Measurements from ENCODE around the gene SORBS2. TPM values are rescaled to one million over a fixed set of nuclear protein-coding genes. Genes with fewer than 3 reads are reported as not detected.

Gene SORBS2
- total and polyA plus RNA-seq, 2 of the 8 experiments (the other 6 are each of a cell fraction or from before 2014, with no cell fraction given), result 73.0 to 87.1 TPM

- TF ChIP-seq, protein P1, sequence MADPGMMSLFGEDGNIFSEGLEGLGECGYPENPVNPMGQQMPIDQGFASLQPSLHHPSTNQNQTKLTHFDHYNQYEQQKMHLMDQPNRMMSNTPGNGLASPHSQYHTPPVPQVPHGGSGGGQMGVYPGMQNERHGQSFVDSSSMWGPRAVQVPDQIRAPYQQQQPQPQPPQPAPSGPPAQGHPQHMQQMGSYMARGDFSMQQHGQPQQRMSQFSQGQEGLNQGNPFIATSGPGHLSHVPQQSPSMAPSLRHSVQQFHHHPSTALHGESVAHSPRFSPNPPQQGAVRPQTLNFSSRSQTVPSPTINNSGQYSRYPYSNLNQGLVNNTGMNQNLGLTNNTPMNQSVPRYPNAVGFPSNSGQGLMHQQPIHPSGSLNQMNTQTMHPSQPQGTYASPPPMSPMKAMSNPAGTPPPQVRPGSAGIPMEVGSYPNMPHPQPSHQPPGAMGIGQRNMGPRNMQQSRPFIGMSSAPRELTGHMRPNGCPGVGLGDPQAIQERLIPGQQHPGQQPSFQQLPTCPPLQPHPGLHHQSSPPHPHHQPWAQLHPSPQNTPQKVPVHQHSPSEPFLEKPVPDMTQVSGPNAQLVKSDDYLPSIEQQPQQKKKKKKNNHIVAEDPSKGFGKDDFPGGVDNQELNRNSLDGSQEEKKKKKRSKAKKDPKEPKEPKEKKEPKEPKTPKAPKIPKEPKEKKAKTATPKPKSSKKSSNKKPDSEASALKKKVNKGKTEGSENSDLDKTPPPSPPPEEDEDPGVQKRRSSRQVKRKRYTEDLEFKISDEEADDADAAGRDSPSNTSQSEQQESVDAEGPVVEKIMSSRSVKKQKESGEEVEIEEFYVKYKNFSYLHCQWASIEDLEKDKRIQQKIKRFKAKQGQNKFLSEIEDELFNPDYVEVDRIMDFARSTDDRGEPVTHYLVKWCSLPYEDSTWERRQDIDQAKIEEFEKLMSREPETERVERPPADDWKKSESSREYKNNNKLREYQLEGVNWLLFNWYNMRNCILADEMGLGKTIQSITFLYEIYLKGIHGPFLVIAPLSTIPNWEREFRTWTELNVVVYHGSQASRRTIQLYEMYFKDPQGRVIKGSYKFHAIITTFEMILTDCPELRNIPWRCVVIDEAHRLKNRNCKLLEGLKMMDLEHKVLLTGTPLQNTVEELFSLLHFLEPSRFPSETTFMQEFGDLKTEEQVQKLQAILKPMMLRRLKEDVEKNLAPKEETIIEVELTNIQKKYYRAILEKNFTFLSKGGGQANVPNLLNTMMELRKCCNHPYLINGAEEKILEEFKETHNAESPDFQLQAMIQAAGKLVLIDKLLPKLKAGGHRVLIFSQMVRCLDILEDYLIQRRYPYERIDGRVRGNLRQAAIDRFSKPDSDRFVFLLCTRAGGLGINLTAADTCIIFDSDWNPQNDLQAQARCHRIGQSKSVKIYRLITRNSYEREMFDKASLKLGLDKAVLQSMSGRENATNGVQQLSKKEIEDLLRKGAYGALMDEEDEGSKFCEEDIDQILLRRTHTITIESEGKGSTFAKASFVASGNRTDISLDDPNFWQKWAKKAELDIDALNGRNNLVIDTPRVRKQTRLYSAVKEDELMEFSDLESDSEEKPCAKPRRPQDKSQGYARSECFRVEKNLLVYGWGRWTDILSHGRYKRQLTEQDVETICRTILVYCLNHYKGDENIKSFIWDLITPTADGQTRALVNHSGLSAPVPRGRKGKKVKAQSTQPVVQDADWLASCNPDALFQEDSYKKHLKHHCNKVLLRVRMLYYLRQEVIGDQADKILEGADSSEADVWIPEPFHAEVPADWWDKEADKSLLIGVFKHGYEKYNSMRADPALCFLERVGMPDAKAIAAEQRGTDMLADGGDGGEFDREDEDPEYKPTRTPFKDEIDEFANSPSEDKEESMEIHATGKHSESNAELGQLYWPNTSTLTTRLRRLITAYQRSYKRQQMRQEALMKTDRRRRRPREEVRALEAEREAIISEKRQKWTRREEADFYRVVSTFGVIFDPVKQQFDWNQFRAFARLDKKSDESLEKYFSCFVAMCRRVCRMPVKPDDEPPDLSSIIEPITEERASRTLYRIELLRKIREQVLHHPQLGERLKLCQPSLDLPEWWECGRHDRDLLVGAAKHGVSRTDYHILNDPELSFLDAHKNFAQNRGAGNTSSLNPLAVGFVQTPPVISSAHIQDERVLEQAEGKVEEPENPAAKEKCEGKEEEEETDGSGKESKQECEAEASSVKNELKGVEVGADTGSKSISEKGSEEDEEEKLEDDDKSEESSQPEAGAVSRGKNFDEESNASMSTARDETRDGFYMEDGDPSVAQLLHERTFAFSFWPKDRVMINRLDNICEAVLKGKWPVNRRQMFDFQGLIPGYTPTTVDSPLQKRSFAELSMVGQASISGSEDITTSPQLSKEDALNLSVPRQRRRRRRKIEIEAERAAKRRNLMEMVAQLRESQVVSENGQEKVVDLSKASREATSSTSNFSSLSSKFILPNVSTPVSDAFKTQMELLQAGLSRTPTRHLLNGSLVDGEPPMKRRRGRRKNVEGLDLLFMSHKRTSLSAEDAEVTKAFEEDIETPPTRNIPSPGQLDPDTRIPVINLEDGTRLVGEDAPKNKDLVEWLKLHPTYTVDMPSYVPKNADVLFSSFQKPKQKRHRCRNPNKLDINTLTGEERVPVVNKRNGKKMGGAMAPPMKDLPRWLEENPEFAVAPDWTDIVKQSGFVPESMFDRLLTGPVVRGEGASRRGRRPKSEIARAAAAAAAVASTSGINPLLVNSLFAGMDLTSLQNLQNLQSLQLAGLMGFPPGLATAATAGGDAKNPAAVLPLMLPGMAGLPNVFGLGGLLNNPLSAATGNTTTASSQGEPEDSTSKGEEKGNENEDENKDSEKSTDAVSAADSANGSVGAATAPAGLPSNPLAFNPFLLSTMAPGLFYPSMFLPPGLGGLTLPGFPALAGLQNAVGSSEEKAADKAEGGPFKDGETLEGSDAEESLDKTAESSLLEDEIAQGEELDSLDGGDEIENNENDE (IDR thresholded peaks at IDR 0.05; ENCODE audit: insufficient replicate concordance, low read length), result no peak
- no peak for TF ChIP-seq SRF (IDR thresholded peaks at IDR 0.05; ENCODE audit: low read depth, low read length)
These were observed 147.5 kb downstream of the SORBS2 start (continued) for GRCh38 chr4:185664481-185664880.
